HG03039 (cell line): Measurements from ENCODE around the gene TMEM202.
"Not testable (repeated sequence)": the region's sequence is repeated elsewhere in the genome, so short reads cannot be mapped to it uniquely, and the experiment has no call there.

ENCODE experiments used
- ATAC-seq: cut with Tn5 transposase; IDR thresholded peaks from one replicate; pipeline ENCODE4 v1.9.1; 2021; ENCODE audit warnings: mild to moderate bottlenecking, moderate library complexity; ENCODE audit not compliant: unreplicated experiment

Gene TMEM202

DNA sequence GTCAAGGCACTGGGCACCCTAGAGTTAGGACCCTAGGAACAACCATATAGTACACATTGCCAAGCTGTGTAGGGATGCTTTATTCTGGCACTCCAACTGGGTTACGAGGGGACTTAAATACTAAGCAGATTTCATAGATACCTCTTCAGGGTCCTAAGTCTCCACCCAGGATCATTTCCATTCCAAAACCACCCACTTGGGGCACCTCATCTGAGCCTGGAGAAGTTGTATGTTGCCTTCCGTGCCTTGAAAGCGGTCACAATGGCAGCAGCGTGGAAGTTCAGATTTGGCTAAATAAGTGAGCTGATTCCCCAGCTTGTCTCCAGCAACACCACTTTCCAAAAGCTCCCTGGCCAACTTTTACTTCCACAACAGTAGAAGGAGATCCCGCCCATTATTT is 4.6 kb downstream of the TMEM202 start:
- no peak for ATAC-seq

DNA sequence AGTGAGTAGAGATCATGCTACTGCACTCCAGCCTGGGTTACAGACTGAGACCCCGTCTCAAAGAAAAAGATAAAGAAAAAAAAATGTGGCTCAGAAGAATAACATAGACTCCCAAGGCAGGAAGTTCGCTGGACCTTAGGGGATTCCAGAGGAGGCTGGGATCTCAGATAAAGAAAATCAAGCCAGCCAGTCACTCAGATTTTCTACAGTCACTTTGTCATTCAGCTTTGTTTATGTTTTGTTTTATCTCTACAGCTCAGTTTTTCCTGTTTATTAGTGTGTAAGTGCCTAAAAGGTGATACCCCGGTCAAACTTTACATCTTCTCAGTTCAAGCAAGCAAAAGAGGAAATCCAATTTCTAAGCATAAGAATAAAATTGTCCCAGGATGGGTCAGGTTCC is 6.3 kb downstream of the TMEM202 start:
- no peak for ATAC-seq

DNA sequence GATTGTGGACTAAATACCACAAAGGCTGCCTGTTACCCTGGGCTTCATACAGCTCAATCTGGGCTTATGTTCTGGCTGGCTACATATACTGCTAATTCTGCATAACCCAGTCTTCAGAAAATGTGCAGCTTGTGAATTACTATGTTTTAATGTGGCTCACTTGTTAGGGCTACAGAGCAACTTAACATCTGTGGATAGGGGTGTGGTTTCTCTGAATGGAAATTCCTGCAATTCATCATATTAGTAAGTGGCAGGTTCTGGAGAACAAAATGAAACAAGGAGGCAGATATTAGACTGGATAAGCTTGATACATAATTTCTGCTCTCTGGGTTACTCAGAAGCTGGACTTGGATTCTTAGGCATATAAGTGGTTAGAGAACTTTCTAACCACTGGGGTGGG is 6.7 kb downstream of the TMEM202 start:
- ATAC-seq: no peak

DNA sequence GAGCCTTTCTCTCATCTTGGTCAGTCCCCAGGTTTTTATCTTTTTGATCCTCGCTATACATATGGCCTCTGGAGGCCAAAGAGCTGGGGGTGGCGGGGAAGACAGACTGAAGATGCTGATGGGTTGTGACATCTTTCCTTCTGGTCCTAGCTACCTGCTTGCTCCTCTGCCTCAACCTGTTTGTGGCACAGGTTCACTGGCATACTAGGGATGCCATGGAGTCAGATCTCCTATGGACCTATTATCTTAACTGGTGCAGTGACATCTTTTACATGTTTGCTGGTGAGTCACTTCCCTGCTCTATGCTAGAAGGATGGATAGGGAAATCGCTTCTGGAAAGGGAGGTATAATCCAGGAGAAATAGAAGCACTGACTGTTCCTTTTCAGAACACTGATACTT is 8.8 kb downstream of the TMEM202 start:
- no peak for ATAC-seq

DNA sequence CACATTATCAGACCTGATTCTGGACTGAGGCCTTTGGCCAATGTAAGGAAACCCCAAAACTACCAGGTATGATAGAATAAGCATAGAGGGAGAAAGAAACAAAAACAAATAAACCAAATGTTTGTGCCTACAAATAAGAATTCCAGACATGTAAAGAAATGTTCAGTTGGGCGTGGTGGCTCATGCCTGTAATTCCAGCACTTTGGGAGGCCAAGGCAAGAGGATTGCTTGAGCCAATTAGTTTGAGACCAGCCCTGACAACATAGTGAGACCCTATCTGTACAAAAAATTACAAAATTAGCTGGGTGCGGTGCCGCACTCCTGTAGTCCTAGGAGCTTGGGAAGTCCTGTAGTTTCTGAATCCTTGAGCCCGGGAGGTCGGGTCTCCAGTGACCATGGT is 13.0 kb downstream of the TMEM202 start:
- ATAC-seq: no peak

DNA sequence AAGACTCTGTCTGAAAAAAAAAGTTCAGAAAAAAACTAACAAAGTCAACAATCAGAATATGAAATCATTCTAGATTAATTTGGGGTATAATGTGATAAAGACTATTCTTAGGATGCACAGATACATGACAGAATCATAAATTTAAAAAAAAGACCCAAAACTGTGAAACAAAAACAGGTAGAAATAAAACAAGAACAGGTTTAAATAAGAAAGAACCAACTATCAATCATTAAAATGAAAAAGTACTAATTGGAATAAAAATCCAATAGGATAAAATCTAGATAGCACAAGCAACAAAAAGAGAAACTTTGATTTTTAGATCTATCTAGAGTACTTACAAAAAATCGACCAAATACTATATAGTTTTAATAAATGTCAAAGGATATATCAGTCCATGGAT is 13.4 kb downstream of the TMEM202 start:
- ATAC-seq: no peak

DNA sequence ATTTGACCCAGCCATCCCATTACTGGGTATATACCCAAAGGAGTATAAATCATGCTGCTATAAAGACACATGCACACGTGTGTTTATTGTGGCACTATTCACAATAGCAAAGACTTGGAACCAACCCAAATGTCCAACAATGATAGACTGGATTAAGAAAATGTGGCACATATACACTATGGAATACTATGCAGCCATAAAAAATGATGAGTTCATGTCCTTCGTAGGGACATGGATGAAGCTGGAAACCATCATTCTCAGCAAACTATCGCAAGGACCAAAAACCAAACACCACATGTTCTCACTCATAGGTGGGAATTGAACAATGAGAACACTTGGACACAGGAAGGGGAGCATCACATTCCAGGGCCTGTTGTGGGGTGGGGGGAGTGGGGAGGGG is 15.2 kb downstream of the TMEM202 start:
- ATAC-seq: not testable (repeated sequence)

DNA sequence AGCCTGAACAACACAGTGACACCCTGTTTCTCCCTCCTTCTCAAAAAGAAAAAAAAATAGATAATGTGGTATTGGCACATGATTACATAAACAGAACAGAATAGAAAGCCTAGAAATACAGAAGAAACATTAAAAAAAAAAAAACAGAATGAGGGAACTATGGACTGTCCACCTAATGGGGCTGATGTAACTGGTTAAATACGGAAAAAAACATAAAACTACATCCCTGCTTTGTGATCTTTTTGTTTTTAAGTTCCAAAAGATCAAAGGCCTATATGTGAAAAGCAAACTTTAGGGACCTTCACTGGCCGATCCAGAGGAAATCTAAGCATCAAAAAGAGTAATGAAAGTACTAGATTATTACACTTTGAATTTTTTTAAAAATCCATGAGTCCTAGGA is 17.2 kb downstream of the TMEM202 start:
- no peak for ATAC-seq

DNA sequence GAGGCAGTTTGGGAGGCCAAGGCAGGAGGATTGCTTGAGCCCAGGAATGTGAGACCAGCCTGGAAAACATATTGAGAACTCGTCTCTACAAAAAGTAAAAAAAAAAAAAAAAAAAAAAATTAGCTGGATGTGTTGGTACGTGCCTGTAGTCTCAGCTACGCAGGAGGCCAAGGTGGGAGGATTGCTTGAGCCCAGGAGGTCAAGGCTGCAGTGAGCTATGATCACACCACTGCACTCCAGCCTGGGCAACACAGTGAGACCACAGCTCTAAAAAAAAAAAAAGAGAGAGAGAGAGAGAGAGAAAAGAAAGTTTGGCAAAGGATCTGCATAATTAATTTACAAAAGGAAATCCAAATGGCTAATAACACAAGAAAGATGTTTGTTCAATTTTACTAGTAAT is 21.7 kb downstream of the TMEM202 start:
- not testable (repeated sequence) for ATAC-seq

DNA sequence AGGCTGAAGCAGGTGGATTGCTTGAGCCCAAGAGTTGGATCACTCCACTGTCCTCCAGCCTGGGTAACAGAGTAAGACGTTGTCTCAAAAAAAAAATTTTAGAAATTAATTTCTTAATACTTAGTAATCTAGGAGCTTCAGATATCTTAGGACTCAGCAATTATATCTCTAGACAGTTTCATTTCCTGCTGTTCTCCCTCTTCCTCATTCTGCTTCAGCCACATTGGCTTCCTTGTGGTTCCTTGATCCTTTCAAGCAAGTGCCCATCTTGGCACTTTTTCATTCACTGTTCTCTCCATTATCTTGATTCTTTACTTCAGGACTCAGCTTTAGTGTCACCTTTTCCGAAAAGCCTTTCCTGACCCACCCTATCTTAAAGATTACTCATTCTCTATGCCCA is 22.5 kb downstream of the TMEM202 start:
- no peak for ATAC-seq

DNA sequence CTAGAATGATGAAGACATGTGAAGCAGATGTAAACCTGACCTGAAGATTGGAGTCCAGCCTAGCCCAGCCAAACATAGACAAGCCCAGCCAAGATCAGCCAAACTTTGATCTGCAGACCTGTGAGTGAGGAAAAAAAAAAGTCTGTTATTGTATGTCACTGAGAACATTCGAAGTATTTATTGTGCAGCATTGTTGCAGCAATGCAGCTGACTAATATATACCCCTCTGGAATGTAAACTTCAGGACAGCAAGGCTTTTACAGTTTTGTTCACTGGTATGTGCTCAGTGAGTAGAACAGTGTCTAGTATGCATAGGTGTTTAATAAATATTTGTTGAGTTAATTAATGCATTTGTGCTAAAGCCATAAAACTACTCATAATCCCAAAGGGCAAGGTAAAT is 23.4 kb downstream of the TMEM202 start:
- ATAC-seq: no peak

DNA sequence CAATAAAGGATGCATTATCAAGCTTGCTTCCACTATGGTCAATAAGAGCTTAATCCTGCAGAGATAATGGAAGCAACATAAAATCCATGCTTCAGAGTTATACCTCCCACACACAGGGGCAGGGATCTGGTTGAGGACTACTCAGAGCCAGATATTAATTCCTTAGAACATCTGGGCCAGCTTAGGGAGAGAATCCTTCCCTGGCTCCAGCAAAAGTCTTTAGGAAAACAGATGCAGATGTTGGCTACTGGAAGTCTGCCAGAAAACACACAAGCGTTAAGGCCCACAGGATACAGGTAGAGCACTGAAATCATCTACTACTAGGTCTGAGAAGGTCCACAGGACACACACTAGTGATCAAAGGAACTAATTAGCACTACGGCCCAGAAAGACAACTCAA is 25.2 kb downstream of the TMEM202 start:
- ATAC-seq: no peak

DNA sequence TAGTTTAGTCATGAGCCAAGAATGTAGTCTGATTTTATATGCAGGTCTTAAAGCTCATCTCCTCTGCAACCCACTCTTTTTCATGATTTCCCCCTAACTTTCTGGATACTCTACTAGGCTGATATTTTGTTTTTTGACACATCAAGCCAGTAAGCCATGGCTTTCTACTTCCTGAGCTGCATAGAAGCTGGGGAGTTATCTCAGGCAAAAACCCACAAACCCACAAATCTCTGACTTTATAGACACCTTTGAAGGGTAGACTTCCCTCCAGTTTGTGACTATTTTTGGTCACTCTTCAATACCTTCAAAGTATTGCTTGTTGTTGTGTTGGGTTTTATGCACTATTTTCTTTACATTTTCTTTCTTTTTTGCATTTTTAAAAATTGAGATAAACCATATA is 28.6 kb downstream of the TMEM202 start:
- no peak for ATAC-seq

DNA sequence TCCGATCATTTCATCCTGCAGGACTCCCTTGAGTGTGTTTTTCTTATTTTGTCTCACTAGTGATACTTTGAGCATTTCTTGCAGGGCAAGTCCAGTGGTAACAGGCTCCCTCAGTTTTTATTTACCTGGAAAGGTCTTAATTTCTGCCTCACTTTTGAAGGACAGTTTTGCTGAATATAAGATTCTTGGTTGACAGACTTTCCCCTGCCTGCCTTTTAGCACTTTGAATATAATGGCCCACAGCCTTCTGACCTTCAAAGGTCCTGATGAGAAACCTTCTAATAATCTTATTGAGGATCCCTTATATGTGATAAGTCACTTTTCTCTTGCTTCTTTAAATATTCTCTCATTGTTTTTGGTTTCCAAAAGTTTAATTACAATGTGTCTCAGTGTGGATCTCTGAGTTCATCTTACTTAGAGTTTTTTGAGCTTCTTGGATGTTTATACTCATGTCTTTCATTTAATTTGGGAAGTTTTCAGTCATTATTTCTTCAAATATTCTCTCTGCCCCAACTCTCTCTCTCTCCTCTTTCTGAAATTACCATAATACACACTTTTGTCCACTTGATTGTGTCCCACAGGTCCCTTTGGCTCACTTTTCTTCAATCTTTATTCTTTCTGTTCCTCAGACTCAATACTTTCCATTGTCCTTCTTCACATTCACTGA is 39.7 kb downstream of the TMEM202 start:
- no peak for ATAC-seq

DNA sequence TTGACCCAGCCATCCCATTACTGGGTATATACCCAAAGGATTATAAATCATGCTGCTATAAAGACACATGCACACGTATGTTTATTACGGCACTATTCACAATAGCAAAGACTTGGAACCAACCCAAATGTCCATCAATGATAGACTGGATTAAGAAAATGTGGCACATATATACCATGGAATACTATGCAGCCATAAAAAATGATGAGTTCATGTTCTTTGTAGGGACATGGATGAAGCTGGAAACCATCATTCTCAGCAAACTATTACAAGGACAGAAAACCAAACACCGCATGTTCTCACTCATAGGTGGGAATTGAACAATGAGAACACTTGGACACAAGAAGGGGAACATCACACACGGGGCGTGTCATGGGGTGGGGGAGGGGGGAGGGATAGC is 44.7 kb downstream of the TMEM202 start:
- ATAC-seq: not testable (repeated sequence)

DNA sequence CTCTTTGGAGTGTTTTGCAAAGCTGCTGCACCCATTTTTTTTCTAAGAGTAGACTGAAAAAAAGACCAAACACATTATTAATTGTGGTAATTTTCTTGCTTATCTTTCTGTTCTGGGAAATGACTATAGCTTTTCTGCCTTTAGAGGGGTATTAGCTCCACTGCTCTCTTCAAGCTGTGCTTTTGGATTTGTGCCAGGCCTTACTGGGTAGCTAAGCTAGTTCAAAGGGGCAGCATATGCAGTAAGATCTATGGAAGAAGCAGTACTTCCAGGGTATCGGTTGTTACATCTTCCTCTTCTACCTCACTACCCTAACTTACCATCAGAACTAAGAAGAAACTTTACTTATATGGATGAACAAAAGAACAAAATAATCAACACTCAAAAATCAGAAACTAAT is 47.3 kb downstream of the TMEM202 start:
- ATAC-seq: no peak

DNA sequence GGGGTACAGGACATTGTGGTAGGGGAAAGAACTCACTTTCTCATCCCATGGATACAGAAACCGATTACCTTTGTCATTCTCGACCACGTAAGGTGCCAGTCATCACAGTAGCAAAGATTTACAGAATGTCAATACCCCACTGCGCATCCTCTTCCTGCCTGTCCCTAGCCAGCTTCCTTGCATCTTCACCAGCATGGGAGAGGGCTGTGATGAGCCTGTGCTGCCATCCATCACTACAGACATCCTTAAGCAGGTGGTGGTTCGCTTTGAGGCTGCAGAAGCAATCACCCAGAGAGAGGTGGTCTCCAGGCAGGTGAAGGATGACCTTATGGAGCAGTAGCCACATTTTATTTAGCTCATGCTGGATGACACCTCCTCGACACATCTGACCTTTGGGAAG is 52.7 kb downstream of the TMEM202 start:
- no peak for ATAC-seq

DNA sequence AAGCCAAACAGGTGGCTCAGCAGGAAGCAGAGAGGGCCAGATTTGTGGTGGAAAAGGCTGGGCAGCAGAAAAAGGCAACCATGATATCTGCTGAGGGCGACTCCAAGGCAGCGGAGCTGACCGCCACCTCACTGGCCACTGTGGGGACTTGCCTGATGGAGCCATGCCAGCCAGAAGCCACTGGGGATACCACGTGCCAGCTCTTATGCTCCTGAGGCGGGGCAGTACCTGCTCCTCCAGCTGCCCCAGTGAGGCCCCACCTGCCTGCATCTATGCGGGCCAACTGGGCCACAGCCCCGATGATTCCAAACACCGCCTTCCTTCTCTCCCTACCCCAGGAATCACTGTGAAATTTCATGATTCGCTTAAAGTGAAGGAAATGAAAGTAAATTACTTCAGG is 53.1 kb downstream of the TMEM202 start:
- no peak for ATAC-seq

DNA sequence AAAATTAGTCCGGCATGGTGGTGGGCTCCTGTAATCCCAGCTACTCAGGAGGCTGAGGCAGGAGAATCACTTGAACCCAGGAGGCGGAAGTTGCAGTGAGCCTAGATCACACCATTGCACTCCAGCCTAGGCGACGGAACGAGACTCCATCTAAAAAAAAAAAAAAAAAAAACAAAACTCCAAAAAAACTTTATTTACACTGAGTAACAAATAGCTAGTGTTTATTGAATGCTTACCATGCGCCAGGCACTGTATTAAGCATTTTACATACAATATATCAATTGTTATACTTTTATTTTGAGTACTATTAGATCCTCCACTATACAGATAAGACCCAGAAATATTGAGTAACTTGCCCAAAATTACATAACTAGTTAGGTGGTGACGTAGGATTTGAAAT is 58.6 kb downstream of the TMEM202 start:
- ATAC-seq: no peak
